22Rv1 (cell line): ENCODE measurements around the gene PIAS1.

ENCODE experiments used
- ZFX ChIP-seq: fragments of 450-650 bp; IDR thresholded peaks from 2 replicates; pipeline ENCODE4 v1.6.1; 2017; ENCODE audit warnings: antibody characterized with exemption, borderline replicate concordance
- TF ChIP-seq, protein P1 (sequence below): fragments of 450-650 bp; IDR thresholded peaks from 2 replicates; pipeline ENCODE4 v1.5.1; 2017; ENCODE audit warnings: mild to moderate bottlenecking

DNA sequence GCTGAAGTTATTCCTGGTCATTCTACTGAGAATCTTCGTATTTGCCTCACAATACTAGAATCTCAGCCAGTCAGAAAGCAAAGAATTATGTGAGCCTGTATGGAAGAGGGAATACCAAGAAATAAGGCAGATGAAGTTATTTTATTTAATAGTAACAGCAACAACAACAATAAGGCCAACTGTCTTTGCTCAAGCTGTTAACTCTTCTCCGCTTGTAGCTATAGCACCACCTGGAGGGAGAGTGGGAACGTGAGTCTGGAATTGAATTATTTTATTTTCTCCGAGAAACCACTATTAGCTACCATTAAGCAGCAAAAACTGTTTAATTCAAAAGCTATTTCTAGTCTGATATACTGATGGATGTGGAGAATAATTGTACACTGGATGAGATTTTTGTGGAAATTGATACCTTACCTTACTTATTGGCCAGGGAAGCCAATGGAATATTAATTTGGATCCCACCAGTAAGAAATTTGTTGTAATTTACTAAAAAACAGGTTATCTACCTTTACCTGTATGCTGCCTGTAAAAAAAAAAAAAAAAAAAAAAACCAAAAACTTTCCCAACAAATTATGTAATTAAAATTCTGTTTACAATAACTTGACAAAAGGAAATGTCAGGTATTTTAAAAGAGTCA is 100.9 kb downstream of the PIAS1 start:
- TF ChIP-seq, protein P1, sequence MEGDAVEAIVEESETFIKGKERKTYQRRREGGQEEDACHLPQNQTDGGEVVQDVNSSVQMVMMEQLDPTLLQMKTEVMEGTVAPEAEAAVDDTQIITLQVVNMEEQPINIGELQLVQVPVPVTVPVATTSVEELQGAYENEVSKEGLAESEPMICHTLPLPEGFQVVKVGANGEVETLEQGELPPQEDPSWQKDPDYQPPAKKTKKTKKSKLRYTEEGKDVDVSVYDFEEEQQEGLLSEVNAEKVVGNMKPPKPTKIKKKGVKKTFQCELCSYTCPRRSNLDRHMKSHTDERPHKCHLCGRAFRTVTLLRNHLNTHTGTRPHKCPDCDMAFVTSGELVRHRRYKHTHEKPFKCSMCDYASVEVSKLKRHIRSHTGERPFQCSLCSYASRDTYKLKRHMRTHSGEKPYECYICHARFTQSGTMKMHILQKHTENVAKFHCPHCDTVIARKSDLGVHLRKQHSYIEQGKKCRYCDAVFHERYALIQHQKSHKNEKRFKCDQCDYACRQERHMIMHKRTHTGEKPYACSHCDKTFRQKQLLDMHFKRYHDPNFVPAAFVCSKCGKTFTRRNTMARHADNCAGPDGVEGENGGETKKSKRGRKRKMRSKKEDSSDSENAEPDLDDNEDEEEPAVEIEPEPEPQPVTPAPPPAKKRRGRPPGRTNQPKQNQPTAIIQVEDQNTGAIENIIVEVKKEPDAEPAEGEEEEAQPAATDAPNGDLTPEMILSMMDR: peak; percentile 88
- TF ChIP-seq ZFX: no peak
